NCI-H82 treated with DMSO at 0.1 percent for 48 hours (cell line): ENCODE results near the gene PACSIN2.

ENCODE experiments used
- DNase-seq: peaks from one replicate; lab custom pipeline; 2025; ENCODE audit not compliant: unreplicated experiment; lab: John Stamatoyannopoulos, UW

PACSIN2 gene

DNA sequence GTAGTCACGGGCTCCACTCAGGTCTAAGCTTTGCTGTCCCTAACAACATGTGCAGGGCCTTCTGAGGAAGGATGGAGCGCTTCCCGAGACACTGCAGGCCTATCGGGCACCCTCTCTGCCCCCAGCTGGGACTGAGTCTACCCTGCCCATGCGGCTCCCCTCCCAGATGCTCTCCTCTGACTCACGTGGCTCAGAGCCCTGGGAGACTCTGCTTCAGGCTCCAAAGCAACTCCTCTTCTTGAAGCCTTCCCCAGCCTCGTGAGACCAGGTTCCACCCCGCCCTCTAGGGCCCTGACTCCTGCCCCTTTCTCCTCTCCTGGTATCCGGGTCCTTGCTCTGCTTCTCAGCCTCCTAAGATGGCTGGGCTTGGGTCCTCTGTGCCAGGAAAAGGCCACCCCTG lies 129.5 kb downstream of the PACSIN2 start:
- no peak for DNase-seq

DNA sequence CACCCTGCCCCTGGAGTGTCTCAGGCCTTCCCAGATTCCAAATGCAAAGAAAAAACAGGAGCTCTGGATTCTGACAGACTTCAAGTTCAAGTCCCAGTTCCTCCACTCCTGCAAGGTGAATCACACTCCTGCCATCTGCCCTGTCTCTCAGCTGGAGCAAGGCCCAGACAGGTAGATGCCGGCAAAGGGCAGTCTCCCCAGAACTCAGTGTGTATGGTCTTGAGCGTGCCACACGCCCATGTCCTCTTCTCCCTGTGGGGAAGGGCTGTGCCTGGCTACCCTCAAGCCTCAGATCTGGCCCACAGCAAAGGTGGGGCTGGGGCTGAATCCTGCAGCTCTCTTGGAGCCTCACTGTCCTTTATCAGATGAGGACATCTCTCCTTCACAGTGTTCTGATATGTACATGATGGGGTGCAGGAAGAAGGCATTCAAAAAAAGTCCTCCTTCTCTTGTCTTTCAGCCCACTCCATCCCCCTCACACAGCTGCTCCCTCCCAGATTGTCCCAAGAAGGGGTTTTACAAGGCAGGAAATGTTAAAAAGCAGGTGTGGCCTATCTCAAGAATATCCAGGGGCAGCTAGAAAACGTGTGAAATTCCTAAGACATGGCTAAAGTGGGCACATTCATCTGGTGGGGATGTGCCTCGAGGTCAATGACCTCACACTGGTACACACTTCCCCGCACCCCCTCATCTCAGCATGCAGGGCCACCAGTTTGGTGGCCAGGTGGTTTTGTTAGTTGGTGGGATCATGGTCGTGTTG lies 130.2 kb downstream of the PACSIN2 start:
- DNase-seq: no peak

DNA sequence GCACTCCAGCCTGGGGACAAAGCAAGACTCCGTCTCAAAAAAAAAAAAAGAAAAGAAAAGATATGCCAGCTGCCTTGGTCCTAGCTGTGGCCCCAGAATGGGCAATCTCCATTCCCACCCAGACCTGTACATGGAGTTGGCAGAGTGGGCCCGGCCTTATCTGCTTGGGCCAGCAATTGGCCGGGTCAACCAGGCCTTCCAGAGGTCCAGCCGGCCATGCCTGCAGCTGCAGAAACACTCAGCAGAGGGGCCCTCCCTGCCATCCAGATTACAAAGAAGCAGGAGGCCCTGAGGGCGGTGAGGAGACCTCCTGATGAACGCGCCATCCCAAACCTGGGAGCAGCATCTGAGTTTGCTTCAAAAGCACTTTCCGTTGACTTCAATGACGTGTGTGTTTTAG lies 131.0 kb downstream of the PACSIN2 start:
- no peak for DNase-seq

DNA sequence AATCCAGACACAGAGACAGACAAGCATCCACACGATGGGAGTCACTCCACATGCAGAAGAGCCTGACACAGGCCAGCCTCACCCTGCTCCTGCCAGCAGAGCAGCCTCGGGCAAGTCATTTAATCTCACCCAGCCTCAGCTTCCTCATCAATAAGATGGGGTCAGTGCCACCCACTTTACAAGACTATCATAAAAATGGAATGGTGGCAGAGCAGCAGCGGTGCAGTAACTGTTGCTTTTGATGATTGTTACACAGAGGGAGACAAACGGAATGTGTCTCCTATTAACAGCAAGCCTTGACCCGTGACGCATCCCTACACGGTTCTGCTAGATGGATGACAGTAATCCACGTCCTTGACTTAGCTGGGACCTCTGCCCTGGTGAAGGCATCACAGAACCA lies 131.8 kb downstream of the PACSIN2 start:
- DNase-seq: no peak

DNA sequence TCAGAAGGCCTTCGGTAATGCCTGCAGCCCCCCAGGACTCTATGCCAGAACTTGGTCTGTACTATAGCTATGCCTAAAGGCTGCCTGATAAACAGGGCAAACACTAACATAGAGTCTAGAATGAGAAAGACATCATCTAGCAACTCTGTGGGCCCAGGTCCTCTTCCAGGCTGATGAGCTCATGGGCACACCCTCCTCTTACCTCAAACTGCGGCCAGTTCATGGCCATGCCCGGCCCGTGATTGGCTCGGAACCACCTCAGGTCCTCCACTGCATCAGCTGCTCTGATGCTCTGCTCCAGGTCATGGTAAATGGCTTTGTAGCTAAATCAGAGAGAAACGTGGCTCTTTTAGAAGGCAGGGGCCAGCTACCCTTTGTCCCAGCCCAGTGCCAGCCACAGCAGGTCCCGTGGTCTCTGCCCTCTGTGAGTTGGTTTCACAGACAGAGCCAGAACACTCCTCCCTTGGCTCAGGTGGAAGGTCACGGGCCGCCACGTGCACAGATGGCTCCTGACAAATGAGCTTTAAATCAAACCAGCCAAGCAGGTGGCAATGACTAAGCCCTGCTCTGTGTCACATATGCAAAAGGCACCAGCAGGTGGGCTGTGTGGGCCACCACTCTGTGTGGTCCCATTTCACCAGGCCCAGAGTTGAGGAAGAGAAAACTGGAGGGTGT lies 132.8 kb downstream of the PACSIN2 start:
- DNase-seq: no peak

DNA sequence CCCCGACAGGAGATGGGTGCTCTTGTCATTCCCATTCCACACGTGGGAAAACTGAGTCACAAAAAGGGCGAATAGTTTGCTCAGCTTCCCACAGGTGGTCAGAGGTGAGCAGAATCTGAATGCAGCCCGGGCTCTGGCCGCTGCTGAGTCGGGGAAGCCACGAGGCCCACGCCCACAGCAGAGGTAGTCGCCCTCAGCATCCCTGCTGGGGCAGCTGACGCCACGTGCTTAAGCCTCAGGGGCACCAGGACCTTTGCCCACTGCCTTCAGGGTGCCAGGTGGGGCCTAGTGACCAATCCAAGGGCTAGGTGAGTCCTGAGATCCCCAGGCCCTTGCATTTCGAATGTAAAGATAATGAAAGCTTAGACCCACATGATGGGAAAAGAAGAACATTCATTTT lies 133.7 kb downstream of the PACSIN2 start:
- no peak for DNase-seq

DNA sequence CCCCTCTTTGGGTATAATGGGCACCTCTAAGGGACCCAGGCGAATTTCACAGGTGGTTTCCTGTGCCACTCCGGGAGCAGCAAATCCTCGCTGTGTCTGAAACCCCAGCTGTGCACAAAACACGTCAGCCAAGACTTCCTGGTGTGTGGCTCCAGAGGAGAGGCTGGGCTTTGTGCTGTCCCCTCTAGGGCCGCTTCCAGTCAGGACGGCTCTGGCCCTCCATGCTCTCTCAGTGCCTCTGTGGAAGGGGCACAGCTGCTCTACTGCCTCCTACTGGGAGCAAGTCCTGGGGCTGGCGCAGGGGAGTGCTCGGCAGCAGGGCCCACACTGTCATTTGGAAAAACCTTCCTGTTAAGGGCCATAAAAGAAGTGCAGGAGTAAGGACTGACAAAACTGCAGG lies 134.1 kb downstream of the PACSIN2 start:
- no peak for DNase-seq

DNA sequence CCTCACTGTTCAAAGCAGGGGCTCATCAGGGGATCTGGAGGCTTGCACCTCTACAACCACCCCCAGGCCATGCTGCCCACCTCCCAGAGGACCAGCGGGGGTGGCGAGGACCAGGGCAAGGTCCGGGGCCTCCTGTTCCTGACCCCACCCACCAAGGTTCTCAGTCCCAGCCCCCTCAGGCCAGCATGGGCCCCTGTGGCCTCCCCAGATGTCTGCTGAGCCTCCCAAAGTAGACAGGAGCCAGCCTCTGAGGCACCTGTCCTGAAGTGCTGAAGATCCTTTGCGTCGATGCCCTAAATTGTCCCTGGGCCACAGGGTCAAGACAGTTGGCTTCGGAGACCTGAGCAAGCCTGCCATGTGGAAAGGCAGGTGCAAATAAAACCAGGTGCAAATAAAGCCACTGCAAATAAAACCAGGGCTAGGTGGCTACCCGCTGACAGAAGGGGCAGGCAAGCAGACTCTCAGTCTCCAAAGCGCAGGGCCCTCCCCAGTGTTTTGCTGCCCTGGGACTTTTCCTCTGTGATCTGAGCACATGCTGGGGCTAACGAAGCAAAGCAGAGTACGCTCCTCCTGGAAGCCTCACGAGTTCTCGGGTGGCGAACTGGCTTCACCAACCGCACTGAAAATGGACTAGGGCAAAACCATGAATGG lies 135.5 kb downstream of the PACSIN2 start:
- no peak for DNase-seq

DNA sequence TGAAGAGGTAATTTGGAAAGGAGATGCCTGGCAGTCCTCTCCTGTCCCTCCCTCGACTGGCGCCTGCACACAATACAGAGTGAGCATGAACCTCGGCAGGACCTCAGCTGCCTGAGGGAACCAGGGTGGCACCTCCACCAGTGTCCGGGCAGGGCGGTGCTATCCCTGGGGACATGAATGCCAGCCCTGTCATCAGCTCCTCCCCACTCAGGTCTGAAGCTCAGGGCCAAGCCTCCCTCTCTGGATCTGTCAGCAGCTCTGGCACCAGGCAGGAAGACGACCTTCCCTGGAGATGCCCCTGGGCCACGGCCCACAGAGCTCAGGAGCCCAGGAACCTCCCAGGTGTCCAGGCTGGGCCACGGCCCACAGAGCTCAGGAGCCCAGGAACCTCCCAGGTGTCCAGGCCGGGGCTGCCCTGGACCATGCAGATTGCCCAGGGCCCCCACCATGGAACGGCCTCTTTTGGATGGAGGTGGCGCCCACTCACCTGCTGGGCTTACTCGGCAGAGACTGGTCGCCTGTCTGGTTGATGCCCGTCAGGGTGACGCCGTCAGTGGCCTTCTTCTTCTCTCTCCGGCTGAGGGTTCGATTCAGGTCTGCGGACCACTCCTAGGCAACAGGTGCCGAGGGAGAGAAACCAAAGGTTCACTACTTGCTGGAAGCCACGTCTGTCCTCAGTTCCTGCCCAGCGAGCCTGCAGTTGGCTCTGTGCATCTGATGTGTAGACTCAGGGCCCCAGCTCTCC lies 136.2 kb downstream of the PACSIN2 start:
- DNase-seq: no peak

DNA sequence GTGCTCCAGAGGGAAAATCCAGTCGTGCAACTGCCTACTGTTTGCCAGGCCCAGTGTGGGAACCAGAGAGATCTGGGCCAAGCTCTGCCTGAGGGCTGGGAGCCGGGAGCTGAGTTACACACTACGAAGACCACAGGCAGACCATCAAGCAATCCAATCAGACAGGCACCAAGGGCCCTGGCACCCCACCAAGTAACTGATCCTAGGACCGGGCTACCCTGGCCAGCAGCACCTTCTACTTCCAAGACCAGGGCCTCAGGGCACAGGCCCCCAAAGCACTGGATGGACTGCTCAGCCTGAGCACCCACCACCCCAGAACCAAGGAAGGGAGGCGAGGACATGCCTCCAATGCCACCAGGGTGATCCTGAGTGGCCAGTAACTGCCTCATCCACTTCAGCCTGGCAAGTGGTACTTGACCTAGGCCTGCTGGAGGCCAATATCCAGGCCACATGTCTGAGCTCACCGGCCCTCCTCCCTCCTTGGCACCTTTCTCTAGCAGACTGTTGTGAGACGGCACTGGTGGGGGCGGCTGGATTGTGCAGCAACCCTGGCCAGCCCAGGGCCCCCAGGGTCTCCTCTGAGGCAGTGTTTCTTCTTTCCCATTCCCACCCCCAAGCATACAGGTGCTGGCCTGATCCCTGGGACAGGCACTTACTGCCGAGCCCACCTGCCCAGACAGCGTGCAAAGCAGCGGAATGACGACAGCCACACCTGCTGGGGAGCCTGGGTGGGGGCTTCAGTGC lies 137.2 kb downstream of the PACSIN2 start:
- DNase-seq: no peak

DNA sequence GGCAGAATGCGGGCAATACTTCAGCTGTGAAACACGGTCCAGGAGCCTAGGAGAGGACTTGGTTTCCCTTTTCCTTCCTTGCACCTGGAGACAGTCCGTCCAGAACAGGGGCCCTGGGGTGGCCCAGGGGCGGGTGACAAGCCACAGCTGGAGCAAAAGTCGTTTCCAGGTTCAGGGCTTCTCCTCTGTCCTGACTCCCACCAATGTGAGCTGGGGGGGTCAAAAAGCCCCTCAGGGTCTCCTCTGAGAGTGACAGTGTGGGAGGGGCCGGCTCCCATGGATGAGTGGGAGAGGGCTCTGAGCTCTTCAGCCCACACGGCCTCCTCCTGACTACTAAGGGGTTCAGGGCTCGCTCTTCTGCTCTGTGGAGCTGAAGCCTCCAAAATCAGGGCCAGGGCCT lies 137.8 kb downstream of the PACSIN2 start:
- no peak for DNase-seq

DNA sequence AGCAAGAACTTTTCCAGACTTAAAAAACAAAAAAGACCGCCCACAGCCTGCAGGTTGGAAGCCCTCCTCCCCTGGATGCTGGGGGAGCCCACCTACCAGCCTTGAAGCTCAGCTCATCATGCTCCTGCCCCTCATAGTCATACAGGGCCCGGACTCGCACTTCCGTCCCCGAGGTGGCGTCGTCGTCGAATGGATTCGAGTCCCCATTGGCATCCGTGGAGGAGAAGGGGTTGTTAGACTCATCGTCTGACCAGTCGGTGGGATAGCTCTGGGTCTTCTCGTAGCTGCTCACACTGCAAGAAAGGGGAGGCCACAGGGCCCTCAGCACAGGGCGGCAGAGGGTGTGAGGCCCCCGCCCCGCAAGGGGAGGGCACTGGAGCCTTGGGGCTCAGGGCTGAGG lies 138.9 kb downstream of the PACSIN2 start:
- no peak for DNase-seq

DNA sequence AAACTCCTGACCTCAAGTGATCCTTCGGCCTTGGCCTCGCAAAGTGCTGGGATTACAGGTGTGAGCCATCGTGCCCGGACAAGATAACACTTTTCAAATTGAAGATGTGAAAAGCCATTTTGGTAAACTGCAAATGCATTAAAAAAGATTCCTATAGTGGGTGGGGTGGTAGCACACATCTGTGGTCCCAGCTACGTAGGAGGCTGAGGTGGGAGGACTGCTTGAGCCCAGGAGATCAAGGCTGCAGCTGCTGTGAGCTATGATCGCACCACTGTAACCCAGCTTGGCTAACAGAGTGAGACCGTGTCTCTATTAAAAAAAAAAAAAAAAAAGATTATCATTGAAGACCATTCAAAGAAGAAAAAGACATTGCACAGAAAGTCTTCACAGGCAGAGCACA lies 140.9 kb downstream of the PACSIN2 start:
- no peak for DNase-seq

DNA sequence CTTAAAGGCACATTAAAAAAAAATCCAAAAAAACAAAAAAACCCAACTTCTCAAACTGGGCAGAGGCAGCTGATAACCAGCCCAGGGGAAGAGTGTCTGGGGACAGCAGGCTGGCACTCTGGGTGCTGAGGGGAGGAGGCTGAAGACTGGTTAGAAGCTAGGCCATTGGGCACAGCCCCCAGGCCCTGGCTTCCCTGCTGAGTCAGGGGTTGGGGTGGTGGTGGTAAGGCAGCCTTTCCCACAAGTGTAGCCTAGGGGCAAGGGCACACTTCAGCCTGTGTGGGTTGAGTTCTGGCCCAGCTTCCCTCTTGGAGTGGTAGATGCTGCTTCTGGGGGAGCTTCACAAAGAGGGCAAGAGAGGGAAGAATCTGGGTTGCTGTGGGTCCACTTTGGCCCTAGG lies 141.6 kb downstream of the PACSIN2 start:
- DNase-seq: no peak

DNA sequence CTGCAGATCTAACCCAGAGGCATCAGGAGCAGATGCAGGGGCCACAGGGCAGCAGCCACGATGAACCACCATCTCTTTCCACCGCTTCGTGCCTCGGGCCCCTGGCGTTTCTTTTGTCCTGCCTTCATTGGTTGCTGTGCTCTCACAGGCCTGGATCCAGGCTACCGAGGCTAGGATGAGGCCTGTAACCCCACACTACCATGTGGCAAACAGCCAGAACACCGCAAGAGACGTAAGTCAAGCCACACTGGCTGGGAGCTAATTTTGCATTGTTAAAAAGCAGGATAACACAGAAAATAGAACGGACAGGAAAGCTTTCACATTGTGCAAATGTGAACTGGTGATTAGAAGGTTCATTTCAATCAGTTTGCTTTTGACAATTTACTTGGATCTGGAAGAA lies 142.1 kb downstream of the PACSIN2 start:
- DNase-seq: no peak

DNA sequence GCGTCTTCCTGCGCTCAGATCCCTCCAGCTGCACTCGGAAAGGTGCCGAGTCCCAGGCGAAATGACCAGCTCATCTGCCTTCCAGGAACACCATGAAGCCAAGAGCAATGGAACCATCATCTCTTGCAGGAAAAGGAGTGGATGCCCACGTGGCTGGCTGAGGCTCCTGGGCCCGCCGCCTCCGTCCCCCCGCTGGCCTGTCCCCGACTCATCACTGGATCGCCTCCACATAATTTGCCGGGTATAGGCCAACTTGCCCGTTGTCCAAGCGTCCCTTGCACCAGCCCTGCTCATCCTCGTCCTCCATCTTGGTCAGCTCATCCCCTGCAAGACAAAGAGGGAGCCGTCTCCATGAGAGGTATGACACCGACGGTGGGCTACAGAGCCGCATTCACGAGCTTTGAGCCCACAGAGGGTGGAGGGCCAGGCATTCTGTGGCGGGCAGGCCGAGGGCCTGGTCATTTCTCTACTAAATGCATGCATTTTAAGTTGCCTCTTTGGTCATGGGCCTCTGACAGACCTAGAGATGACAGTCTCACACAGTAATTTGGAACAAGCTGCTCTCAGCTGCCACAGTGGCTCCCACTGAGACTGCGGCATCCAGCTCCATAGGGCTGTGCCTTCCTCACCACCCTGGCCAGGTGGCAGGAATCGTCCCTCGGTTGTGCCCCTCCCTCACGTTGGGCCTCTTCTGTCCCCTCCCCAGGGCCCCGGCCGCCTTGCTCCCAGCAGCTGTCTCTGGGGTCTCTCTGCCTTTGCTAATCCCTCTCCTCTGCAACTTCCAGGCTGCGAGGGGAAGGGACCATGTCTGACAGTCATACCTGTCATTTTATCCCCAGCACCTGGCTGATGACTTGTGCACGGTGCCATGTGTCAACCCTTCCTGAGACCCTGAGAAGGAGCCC lies 143.6 kb downstream of the PACSIN2 start:
- DNase-seq: no peak

DNA sequence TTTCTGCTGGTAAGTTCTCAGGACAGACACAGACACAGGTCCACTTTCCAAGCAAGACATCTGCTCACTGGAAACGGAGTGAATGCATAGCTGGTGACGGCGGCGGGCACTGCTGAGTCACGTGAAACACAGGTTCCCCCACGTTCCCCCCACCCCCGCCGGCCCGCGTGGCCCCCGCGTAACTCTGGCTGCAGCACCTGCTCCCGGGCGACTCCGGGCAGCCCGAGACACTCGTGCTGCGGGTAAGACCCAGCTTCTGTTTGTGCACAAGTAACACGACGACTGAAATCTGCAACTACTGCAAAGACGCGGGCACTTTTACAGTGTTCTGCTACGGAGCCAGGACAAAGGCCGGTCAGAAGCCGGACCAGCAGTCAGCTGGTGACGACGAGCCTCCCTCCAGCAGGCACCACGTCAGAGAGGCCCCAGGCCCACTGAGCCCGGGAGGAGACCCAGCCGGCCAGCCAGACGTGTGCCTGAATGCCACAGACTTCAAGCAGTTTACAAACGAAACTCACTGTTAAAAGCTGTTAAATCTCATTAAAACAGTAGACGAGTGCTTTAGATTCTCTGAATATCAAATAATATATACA lies 145.0 kb downstream of the PACSIN2 start:
- DNase-seq: no peak

DNA sequence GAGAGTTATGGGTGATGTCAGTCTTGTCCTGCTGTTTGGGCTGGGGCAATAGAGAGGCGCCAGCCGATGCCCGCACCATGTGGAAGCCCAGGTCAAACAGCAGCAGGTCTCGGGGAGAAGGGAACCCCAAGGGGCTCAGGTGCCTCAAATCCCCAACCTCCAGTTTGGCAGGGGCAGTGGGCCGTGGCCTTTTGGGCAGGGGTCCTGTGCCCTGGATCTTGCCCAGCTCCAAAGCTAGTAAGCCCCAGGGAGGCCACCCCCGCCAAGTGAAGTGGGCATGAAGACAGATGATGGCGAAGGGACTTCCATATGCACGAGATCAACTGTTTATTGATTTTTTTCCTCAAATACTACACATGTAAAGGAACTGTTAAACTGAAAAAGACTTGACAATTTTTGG lies 145.5 kb downstream of the PACSIN2 start:
- DNase-seq: no peak

DNA sequence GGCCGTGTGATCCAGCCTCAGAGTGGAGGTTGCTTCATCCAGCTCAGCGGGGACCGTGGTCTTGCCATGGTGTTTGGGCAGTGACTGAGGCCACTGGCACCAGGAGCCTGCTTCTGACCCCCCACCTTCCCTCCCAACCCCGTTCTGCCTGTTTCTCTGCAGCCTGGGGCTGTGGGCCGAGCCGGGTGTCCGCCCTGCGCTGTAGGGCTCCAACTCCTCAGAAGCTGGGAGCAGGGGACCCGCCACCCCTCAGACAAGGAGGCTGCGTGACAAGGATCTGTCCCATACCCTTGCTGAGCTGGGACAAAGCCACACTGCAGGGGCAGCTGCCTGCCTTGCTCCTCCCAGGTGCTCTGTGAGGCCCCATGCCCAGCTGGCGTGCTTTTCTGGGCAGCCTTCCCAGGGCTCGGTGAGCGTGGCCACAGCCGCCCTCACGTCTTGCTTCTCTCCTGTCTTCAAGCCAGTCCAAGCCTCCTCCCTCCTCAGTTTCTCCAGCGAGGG lies 146.1 kb downstream of the PACSIN2 start:
- no peak for DNase-seq
